AG04450 (cell line): ENCODE measurements around the gene EEIG1. TPM values are rescaled to one million over a fixed set of nuclear protein-coding genes. Genes with fewer than 3 reads are reported as not detected.

ENCODE experiments used
- CTCF ChIA-PET: fragments of 300-600, 350-600 bp; formaldehyde crosslinking; extraction: SDS; loops from one replicate; lab custom pipeline; 2022; ENCODE audit warnings: antibody characterized with exemption, inconsistent platforms; lab: Charles Lee
- POLR2A ChIA-PET: fragments of 350-600 bp; formaldehyde crosslinking; extraction: SDS; loops from one replicate; lab custom pipeline; 2021; ENCODE audit warnings: antibody characterized with exemption, inconsistent platforms; lab: Yijun Ruan, JAX
- DNase-seq: peaks from one replicate; pipeline ENCODE4 v3.0.0-alpha.2; 2011; ENCODE audit warnings: low read depth, low spot score
- H3K27ac ChIP-seq: one replicate; pipeline ENCODE4 v1.5.1; 2012; ENCODE audit warnings: low read depth, low read length, control low read depth
- H3K27me3 ChIP-seq: one replicate; pipeline ENCODE4 v1.6.0; 2012; ENCODE audit warnings: low read length; ENCODE audit not compliant: control insufficient read depth, insufficient read depth
- H3K4me3 ChIP-seq: 2 replicates; pipeline ENCODE4 v1.5.1; 2011; ENCODE audit warnings: mild to moderate bottlenecking, low read depth, low read length, control low read depth
- H3K9me3 ChIP-seq: 2 replicates; pipeline ENCODE4 v1.5.1; 2012; ENCODE audit warnings: low read length; ENCODE audit not compliant: control insufficient read depth, insufficient read depth
- polyA plus RNA-seq: library from polyadenylated mRNA; depleted of rRNA; stranded (reverse); fragments of >200 nt; gene quantifications from 2 replicates; pipeline ENCODE4 v1.2.3, GENCODE V29; 2011
- TF ChIP-seq, protein P1 (sequence below): IDR thresholded peaks from 2 replicates; pipeline ENCODE4 v1.5.1; 2011; ENCODE audit warnings: low read depth, low read length, control low read depth, inconsistent platforms

Gene EEIG1
- polyA plus RNA-seq, 1 experiment: 8.3 TPM

DNA sequence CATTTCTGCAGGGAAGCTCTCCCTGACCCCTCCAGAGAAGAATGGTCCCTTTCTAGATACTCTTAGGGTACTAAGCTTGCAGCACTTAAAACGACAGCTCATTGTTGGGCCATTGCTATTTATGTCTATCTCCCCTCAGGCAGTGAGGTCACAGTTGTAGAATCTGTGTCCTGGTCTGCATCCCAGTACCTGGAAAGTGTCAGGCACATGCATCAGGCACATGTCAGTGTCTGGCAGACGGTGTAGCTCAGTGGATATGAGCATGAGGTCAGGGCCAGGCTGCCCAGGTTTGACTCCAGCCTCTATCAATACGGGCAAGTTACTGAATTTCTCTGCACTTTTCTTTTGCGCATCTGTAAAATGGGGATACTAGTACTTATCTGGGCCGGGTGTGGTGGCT is 22.2 kb upstream of the EEIG1 start:
- POLR2A ChIA-PET: interaction anchor here (0.6 kb wide), 1 partner anchor 79 kb away, joined by 3 read pairs; no protein-coding TSS in a partner anchor
- H3K4me3 ChIP-seq: no peak overlapping the region
- no peak for DNase-seq
- TF ChIP-seq, protein P1, sequence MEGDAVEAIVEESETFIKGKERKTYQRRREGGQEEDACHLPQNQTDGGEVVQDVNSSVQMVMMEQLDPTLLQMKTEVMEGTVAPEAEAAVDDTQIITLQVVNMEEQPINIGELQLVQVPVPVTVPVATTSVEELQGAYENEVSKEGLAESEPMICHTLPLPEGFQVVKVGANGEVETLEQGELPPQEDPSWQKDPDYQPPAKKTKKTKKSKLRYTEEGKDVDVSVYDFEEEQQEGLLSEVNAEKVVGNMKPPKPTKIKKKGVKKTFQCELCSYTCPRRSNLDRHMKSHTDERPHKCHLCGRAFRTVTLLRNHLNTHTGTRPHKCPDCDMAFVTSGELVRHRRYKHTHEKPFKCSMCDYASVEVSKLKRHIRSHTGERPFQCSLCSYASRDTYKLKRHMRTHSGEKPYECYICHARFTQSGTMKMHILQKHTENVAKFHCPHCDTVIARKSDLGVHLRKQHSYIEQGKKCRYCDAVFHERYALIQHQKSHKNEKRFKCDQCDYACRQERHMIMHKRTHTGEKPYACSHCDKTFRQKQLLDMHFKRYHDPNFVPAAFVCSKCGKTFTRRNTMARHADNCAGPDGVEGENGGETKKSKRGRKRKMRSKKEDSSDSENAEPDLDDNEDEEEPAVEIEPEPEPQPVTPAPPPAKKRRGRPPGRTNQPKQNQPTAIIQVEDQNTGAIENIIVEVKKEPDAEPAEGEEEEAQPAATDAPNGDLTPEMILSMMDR: no peak
- H3K9me3 ChIP-seq: 0 out of 2 replicates have a peak, but pooled peaks cover 3% of the 10 kb centered on the region
- CTCF ChIA-PET: interaction anchor here (1.7 kb wide), 1 partner anchor 31 kb away, joined by 5 read pairs; no protein-coding TSS in a partner anchor
- no peaks in the 10 kb centered on the region for H3K27me3 ChIP-seq
- H3K27ac ChIP-seq: no peak overlapping the region

DNA sequence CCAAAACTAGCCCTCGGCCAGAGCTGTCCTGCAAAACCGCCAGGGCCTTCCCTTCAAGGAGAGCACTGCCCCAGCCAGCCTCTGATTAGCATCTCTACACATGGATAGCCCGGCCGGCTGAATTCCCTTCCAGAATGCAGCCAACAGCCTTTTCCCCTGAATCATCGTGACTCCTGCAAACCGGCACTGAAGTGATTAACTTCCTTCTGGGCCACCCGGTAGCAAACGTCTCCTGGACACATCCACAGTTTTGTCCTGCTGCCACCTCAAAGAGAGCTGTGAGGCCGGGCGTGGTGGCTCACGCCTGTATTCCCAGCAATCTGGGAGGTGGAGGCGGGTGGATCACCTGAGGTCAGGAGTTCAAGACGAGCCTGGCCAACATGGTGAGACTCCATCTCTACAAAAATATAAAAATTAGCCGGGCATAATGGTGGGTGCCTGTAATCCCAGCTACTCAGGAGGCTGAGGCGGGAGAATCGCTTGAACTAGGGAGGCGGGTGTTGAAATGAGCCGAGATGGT is 21.1 kb upstream of the EEIG1 start:
- Histone ChIP-seq H3K27ac (peak overlapping the region; percentile 87), H3K4me3 (no peak overlapping the region), H3K9me3 (no peaks in the 10 kb centered on the region), H3K27me3 (no peaks in the 10 kb centered on the region)
- TF ChIP-seq, protein P1: 0 out of 2 replicates have a peak, but pooled peaks have one; percentile 8
- peak; percentile 68 for DNase-seq
- CTCF ChIA-PET: interaction anchor here (1.7 to 2.3 kb wide), 2 partner anchors 33 to 59 kb away, joined by 5 to 9 read pairs; no protein-coding TSS in a partner anchor
- POLR2A ChIA-PET: interaction anchor here (0.6 to 1.5 kb wide), 6 partner anchors 11 to 79 kb away, joined by 3 to 7 read pairs (median 4); no protein-coding TSS in a partner anchor

DNA sequence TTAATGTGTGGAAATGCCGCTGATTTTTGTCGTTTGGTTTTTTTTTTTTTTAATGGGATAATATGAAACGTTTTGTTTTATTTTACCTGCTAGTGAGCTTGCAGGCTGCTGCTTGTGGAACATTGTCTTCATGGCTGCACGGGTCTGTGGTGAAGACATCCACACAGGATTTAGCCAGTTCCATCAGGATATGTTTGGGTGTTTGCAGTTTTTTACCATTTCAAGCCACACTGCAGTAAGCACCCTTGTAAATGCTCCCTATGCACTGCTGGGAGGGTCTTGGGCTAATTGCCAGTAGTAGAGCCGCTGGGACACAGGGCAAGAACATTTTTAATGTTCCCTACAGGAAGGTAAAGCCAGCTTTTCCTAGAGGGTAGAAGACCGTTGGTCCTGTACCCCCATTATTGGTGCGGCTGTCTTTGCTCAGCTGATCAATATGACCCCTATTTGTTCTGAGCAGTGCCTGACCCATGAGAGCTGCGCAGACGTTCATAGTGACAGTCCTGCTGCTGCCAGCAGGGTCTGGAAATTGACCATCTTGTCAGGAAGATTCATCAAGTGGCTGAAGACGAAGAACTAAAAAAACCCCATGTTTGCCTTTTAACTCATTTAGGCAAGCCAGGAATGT is 20.5 kb upstream of the EEIG1 start:
- Histone ChIP-seq H3K27me3 (no peaks in the 10 kb centered on the region), H3K9me3 (no peaks in the 10 kb centered on the region), H3K27ac (peak overlapping the region; percentile 87), H3K4me3 (no peak overlapping the region)
- ChIA-PET CTCF (interaction anchor here (1.7 to 2.3 kb wide), 2 partner anchors 33 to 58 kb away, joined by 5 to 9 read pairs; no protein-coding TSS in a partner anchor), POLR2A (interaction anchor here (0.5 to 1.5 kb wide), 7 partner anchors 10 to 563 kb away, joined by 3 to 6 read pairs (median 4); no protein-coding TSS in a partner anchor)
- DNase-seq: no peak
- TF ChIP-seq, protein P1: no peak

DNA sequence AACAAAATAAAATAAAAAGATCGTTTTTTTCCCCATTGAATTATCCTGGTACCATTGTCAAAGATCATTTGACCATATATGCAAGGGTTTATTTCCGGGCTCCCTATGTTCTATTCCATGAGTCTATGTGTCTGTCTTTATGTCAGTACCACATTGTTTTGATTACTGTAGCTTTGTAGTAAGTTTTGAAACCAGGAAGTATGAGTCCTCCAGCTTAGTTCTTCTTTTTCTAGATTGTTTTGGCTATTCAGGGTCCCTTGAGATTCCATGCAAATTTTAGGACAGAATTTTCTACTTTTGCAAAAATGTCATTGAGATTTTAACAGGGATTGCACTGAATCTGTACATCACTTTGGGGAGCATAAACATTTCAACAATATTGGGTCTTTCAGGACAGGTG is 18.7 kb upstream of the EEIG1 start:
- Histone ChIP-seq H3K9me3 (no peaks in the 10 kb centered on the region), H3K27ac (no peak overlapping the region), H3K4me3 (no peak overlapping the region), H3K27me3 (no peaks in the 10 kb centered on the region)
- TF ChIP-seq, protein P1: no peak
- no peak for DNase-seq
- POLR2A ChIA-PET: no interaction called here
- CTCF ChIA-PET: interaction anchor here (0.7 kb wide), 1 partner anchor 130 kb away, joined by 3 read pairs; no protein-coding TSS in a partner anchor

DNA sequence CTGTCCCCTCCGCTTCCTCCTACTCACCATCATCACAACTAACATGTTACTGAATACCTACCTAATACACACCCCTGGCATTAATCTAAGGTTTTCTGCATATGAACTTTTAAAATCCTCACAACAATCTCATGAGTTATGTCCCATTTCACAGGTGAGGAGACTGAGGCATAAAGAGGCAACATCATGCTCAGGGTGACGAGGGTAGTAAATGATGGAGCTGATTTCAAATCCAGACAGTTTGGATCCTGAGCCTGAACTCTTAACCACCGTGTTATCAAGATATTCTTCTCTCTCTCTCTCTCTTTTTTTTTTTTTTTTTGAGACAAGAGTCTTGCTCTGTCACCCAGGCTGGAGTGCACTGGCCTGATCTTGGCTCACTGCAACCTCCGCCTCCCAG is 12.9 kb upstream of the EEIG1 start:
- H3K4me3 ChIP-seq: no peak overlapping the region
- ChIA-PET CTCF (no interaction called here), POLR2A (no interaction called here)
- DNase-seq: no peak
- H3K27ac ChIP-seq: no peak overlapping the region
- H3K9me3 ChIP-seq: no peaks in the 10 kb centered on the region
- H3K27me3 ChIP-seq: no peaks in the 10 kb centered on the region
- TF ChIP-seq, protein P1: no peak
